Right ventricle myocardium superior (tissue), 1 donor: ENCODE data around the gene F2RL3. TPM values are rescaled to one million over a fixed set of nuclear protein-coding genes. Genes with fewer than 3 reads are reported as not detected.

ENCODE experiments used
- total RNA-seq: library from RNA; stranded (reverse); fragmentation: NEBNext Ultra II Directional; extraction: Animal tissue kit (Norgen Biotek cat#: 25700); gene quantifications from one replicate; pipeline ENCODE4 v1.2.1, GENCODE V29; 2021
- donor health status: DM: no; HTN: yes; CAD: no; lungs with severe emphysema.

F2RL3 gene
- total RNA-seq, 1 donor from 2014 or later: 0.16 TPM

Other genes with a start within 250 kb of the F2RL3 start
- gene SMIM7, start 228.9 kb upstream of the F2RL3 start, total RNA-seq: 27.5 TPM
- 44.6 TPM for gene TMEM38A, start 227.9 kb upstream of the F2RL3 start, total RNA-seq
- gene NWD1, start 169.2 kb upstream of the F2RL3 start, total RNA-seq: not detected
- 21.9 TPM for gene SIN3B, start 59.6 kb upstream of the F2RL3 start, total RNA-seq
- gene CPAMD8, start 137.8 kb downstream of the F2RL3 start, total RNA-seq: 14.1 TPM
- gene HAUS8, start 186.5 kb downstream of the F2RL3 start, total RNA-seq: 4.5 TPM
- 32.4 TPM for gene MYO9B, start 186.8 kb downstream of the F2RL3 start, total RNA-seq